NCI-H446 treated with DMSO at 0.1 percent for 48 hours (cell line): ENCODE results near the gene BIRC7.
A peak's percentile ranks its signal among the peaks of the same experiment; 100 is the strongest.
"Not testable (repeated sequence)": the region's sequence is repeated elsewhere in the genome, so short reads cannot be mapped to it uniquely, and the experiment has no call there.

Experiments used
- DNase-seq: peaks from one replicate; lab custom pipeline; 2025; lab: John Stamatoyannopoulos, UW

The BIRC7 gene

DNA sequence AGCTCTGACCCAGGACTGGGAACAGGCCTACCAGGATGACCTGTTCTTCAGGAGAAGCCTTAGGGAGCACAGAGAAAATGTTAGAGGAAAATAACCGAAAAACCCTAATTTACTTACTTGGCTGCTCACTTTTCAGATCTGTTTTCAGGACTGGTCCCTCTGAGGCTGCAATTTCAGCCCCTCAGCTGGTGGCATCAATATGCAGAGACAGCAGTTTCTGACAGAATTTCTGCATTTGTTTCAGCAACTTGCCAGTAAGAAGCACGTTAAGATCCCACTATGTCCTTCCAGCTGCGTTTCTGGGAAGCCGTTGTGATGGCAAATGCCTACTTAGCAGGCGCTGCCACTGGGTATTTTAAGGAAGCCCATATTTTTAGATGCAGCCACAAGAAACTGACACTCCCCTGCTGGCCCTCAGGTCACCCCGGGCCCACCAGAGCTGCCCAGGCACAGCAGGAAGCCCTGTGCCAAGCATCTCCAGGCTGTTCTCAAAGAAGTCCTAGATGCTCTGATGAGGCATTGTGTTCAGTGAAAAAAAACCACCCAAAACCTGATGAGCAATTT is 27.3 kb upstream of the BIRC7 start:
- DNase-seq = no peak

DNA sequence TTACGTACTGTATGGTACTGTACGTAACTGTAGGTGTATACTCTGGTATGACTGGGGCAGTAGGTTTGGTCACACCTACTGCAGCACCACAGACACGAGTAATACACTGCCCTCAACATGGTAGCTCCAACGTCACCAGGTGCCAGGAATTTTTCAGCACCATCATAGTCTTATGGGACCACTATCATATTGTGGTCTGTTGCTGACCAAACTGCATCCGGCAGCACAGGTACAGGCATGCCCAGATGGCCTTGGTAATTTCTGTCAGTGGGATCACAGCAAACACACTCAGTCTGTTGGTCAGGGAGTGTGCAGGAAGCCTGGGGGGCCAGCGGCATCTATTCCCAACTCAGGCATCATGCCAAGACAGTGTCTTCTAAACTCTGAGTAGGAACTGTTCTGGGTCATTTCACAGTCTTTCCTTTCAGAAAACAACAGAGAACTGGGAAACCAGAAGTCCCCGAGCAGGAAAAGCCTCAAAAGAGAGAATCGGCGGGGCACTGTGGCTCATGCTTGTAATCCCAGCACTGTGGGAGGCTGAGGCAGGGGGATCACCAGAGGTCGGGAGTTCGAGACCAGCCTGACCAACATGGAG is 25.6 kb upstream of the BIRC7 start:
- DNase-seq = no peak

DNA sequence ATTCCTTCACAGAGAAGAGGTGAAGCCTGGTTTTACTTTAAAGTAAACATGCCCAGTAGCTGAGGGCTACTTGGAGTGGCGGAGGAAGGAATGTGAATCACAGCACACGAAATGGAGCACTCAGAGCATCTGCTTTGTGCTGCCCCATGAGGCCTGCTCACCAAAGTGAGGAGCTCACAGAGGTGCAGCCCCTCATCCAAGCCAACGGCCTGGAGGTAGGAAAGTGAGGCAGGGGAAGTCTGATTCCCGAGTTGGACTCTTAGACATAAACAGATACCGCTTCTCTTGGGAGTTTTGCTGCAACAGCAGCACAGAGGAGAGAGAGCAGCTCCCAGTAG is 23.3 kb upstream of the BIRC7 start:
- DNase-seq = no peak

GRCh38 chr20:63212792-63213191 is 22.9 kb upstream of the BIRC7 start:
- no peak for DNase-seq

DNA sequence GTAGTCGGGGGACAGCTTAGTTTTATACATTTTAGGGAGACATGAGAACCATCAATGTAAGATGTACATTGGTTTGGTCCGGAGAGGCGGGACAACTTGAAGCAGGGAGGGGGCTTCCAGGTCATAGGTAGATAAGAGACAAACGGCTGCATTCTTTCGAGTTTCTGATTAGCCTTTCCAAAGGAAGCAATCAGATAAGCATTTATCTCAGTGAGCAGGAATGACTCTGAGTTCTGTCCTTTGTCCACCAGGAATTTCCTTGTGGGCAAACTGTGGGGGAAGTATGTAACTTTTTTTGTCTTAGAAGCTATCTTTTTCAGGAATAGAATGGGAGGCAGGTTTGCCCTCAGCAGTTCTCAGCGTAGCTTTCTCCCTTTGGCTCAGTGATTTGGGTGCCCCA is 21.2 kb upstream of the BIRC7 start:
- DNase-seq = no peak

DNA sequence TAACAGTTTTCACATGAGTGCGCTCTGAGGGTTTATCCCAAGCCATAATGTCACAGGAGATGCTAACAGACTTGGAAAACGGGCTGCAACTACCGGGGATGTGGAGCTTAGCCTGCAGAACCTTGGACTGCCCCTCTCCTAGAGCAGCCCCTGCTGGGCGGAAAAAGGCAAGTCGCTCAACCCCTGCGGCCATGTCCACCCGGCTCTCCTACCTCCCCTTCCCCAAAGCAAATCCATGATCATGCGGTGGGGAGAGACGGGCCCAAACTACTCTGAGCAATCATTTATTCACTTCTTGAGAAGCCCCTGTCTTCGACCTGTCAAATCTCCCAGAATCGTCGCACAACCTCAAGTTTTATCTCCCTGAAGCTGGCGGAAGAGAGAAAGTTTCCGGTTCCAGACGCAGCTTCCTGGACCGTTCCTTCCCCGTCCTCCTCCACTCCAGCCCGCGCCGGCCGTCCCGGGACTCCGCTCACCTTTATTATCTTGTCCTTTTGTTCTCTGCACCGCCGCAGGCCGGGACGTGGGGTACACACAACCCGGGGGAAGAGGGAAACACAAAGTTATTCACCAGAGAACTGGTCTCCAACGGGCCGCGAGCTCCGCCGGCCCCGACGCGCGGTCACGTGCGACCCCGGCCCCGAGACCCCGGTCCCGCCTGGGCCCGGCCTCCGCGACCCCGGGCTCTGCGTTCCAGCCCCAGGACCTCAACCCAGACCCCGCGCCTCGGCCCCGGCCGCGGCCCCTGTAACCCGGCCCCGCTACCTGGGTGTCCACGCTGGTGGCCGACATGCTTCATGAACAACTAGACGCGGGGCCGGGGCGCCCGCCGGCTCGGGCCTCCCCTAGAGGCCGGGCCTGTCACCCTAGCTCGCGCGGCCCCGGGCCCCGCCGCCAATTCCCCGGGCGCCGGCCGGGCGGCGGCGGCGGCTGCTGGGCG is 20.3 kb upstream of the BIRC7 start:
- peak; percentile 16 for DNase-seq

DNA sequence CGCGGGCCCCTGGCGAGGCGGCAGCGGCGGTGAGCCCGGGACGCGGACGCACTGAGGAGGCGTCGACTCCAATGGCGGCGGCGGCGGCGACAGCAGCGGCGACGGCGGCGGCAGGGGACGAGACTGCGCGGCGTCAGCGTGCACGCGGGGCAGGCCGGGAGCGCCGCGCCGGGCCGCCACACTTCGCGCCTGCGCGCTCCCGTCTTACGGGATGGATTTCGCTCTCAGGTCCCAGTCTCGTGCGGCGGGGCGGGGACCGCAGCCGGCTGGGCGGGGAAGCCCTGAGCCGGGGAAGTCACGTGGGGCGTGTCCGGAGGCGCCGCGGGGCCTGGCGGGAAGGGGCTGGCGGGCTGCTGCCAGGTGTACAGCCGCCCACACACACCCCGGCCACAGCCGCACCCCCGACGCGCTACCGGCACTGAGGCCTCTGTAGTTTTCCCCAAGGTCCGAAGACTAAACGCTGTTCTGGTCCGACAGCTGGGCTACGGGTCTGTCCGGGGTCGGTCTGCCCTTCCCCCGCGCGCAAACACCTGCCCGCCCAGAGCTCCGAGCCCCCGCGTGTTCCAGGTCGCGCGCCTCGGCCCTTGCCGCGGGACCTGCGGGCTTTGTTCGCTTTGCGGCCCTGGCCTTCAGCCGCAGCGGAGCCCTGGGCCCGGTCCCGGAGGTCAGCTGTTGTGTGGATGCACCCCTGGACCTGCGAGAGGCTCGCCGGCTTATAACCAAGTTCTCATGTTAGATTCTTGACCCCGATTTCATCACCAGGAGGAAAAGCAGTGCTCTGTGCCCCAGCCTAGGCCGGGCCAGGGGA is 19.5 kb upstream of the BIRC7 start, which contains the start of gene YTHDF1:
Gene YTHDF1, minus strand, starts transcription at position 91 of the 808 bp plus-strand sequence. CDS start 239 bp downstream, outside the sequence.
- peak; percentile 92 for DNase-seq

- DNase-seq = no peak
These were observed 18.7 kb upstream of the BIRC7 start for GRCh38 chr20:63216849-63217471.

DNA sequence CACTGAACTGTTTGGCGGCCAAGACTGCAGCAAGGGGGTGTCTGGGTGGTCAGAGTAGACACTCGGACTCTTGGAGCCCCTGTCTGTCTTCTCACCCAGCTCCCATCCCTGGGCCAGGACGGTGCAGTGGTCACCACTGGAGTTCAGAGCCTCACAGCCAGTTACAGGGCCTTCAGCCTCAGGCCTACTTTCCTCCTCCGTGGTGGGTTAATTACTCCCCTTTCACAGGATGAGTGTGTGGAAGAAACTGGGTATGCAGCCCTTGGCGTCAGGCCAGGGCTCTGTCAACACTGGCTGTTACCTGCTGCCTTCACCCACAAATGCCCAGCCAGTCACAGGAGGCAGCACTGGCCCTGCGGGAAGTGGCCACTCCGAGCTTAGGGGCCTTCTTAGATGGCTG is 18.0 kb upstream of the BIRC7 start:
- DNase-seq = no peak

GRCh38 chr20:63218701-63219446 is 16.8 kb upstream of the BIRC7 start:
- no peak for DNase-seq

- DNase-seq = no peak
These were observed 16.3 kb upstream of the BIRC7 start for GRCh38 chr20:63219447-63219821.

- no peak for DNase-seq
These were observed 15.7 kb upstream of the BIRC7 start for GRCh38 chr20:63219866-63220521.

DNA sequence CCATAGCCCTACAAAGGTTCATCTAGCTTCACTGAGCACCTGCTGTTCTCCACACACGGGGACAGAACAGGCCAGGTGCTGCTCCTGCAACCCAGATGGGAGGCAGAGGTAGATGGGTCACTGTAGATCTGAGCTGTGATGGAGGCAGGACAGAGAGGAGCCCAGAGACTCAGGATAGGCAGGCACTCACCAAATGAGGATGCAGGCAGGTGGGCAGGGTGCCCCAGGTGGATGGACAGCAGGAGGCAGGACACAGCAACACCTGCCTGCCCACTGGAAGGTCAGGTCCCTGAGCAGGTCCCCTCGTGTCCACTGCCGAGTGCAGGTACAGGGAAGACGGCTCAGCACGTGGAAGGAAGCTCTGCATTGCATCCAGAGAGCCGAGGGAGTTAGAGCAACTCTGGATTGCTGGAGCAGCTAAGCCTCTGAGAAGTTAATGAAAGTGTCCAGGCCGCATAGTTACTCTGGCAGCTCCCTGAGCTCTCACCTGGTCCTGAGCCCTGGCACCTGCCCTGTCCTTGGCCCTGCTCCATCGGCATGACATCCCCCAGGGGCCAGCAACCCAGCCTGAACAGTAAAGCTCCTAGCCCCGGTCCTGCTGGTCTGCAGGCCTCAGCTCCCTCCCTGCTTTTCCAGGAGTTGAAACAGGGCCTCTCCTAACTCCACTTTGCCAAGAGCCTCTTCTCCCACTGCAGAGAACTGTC is 14.9 kb upstream of the BIRC7 start:
- DNase-seq = no peak

DNA sequence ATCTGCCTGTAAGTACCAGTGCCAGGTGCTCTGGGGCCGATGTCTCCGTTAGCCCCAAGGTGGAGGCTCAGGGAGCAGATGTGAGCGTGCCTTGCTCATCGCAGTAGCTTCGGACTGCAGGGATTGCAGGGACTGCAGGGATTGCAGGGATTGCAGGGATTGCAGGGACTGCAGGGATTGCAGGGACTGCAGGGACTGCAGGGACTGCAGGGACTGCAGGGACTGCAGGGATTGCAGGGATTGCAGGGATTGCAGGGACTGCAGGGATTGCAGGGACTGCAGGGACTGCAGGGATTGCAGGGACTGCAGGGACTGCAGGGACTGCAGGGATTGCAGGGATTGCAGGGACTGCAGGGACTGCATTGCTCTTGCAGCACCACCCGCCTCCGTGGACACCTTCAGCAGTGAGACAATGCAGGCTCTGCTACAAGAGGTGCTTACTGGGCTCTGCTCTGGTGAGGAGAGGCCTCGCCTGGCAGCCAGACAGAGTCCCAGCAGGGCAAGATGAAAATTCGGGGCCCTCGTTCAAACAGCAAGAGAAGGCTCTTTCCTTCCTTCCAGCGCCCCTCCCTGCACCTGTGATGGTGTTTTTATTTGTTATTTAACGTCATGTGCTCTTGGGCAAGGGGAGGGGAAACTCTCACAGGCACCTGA is 14.2 kb upstream of the BIRC7 start:
- not testable (repeated sequence) for DNase-seq

DNA sequence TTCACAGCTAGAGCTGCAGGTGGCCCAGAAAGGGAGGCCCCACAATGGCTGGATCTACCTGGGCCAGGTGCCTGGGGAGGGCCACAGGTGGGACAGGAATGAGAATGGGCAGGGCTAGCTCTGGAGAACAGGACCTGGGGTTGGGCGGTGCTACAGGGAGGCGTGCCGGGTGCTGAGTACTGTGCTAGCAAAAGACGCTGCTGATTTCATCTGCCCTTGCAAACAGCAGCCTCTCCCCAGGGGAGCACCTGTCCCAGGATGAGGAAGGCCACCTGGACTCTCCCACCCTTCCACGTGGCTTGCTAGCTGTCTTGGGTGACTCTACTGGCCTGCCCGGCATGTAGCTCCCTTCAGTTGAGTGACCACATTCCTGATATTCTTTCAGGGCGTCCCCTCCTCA is 13.2 kb upstream of the BIRC7 start:
- DNase-seq = no peak

DNA sequence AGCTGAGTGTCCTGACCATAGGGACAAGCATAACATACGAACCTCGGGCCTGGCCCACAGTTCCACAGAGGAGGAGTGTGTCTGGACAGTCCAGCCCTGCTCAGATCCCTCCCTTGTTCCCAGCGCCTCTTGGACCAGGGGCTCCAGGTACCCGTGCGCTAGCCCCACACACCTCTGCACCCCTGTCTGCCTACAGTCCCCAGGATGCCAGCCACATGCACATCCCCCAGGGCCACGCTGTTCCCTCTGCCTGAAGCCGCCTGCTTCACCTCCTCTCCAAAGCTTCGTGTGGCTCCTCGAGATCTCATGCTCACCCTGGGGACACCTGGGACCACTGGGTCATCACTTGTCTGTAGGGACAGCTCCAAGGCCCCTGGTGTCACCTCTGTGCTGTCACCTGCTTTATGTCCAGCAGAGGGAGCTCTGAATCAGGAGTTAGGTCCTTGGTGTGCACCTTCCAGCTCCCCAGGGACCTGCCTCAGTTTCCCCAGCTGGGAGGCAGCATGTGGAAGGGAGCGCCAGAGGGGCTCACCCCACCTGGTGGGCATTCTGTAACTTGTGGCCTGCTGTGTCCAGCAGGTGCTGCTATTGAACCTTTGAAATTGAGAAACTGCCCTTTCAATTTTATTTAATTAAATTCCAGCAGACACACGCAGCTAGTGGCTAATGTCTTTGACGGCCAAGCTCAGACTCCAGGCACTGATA is 12.4 kb upstream of the BIRC7 start:
- DNase-seq = no peak

DNA sequence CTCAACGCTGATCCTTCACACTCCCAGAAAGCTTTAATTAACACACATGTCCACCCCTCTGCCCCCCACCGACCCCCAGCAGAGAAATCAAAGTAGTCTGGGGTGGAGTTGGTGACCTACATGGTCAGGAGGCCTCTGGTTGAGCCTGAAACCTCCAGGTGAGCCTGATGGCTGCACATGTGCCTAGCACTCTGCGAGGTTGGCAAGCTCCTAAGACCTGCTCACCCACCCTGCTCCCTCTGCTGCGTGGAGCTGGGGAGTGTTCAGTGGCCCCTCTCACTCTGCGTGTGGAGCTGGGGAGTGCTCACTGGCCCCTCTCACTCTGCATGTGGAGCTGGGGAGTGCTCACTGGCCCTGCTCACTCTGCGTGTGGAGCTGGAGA is 11.9 kb upstream of the BIRC7 start:
- DNase-seq = no peak

DNA sequence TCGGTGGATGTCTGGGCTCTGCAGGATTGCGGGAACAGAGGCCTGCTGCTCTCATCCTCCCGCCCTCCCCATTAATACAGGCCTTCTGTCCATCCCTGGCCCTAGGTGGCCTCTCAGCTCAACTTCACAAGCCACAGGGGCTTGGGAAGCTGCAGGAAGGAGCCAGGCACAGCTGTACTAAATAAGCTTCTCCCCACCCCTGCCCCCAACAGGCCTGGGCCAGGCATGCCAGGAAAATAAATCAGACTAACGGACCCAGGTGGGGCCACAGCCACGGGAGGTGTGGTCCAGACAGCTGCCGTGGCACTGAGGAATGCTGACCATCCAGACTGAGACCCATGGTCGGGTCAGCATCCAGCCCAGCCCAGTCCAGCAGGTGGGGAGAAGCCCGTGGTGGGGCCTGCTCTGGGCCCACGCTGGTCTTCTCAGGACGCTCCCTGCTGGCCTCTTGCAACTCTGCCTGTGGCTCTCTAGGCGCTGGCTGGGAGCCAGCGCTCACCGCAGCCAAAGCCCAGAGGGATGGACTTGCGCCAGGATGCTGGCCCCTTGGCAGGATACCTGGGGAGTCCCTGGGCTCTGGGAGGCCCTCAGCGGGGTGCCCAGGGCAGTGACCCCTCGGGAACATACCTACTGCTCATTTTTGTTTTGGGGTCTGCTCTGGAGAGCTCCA is 11.2 kb upstream of the BIRC7 start:
- DNase-seq = no peak
